ENCODE measurements around the gene HPCA. TPM values are rescaled to one million over a fixed set of nuclear protein-coding genes. Genes with fewer than 3 reads are reported as not detected.

HPCA gene
- total and polyA plus RNA-seq, 2 of the 13 experiments (the other 11 are each of a cell fraction or from before 2014, with no cell fraction given): not detected

- no peak for TF ChIP-seq MATR3 (CRISPR knock-in tag; IDR thresholded peaks at IDR 0.05)
- peak; percentile 41 for TF ChIP-seq ZNF747 (CRISPR knock-in tag; IDR thresholded peaks at IDR 0.05; ENCODE audit: borderline replicate concordance)
- TF ChIP-seq ERF (CRISPR knock-in tag; IDR thresholded peaks at IDR 0.05): peak; percentile 85
- TF ChIP-seq ARID3A (IDR thresholded peaks at IDR 0.05; ENCODE audit: low read depth, low read length): peak; percentile 6; the same call in 1 of the 2 replicates
- peak; percentile 89; the same call in 1 of the 2 replicates for TF ChIP-seq SP5 (CRISPR knock-in tag; IDR thresholded peaks at IDR 0.05; ENCODE audit: borderline replicate concordance, low read depth)
- peak; percentile 78; the same call in 1 of the 2 replicates for TF ChIP-seq HMG20A (CRISPR knock-in tag; IDR thresholded peaks at IDR 0.05; ENCODE audit: borderline replicate concordance)
- TF ChIP-seq SYNCRIP (IDR thresholded peaks at IDR 0.05; ENCODE audit: insufficient read depth, low read depth, low read length): no peak
- TF ChIP-seq TIGD3 (CRISPR knock-in tag; IDR thresholded peaks at IDR 0.05; ENCODE audit: borderline replicate concordance): no peak
- no peak for TF ChIP-seq CBX2 (IDR thresholded peaks at IDR 0.05; ENCODE audit: low read depth, low read length)
- no peak for TF ChIP-seq CBX2 (CRISPR knock-in tag; IDR thresholded peaks at IDR 0.05; ENCODE audit: low read depth)
- TF ChIP-seq IKZF5 (CRISPR knock-in tag; IDR thresholded peaks at IDR 0.05): peak; percentile 90
- TF ChIP-seq PATZ1 (CRISPR knock-in tag; IDR thresholded peaks at IDR 0.05): peak; percentile 60; the same call in 1 of the 2 replicates
- TF ChIP-seq CEBPB (IDR thresholded peaks at IDR 0.05; ENCODE audit: borderline replicate concordance, low read depth, low read length): no peak
- no peak for TF ChIP-seq FOXJ3 (CRISPR knock-in tag; IDR thresholded peaks at IDR 0.05; ENCODE audit: borderline replicate concordance)
- peak; percentile 35; the same call in 1 of the 2 replicates for TF ChIP-seq ZNF281 (CRISPR knock-in tag; IDR thresholded peaks at IDR 0.05; ENCODE audit: borderline replicate concordance)
- TF ChIP-seq SALL1 (CRISPR knock-in tag; IDR thresholded peaks at IDR 0.05): peak; percentile 67
- TF ChIP-seq HOXA9 (CRISPR knock-in tag; IDR thresholded peaks at IDR 0.05; ENCODE audit: borderline replicate concordance): no peak
- TF ChIP-seq FOXP4 (CRISPR knock-in tag; IDR thresholded peaks at IDR 0.05): peak; percentile 84
These were observed 47.5 kb downstream of the HPCA start (continued) for GRCh38 chr1:32933742-32934322.
